22Rv1 (cell line): ENCODE measurements around the gene AP3M1.

ENCODE experiments used
- ZFX ChIP-seq: fragments of 450-650 bp; IDR thresholded peaks from 2 replicates; pipeline ENCODE4 v1.6.1; 2017; ENCODE audit warnings: antibody characterized with exemption, borderline replicate concordance
- TF ChIP-seq, protein P1 (sequence below): fragments of 450-650 bp; IDR thresholded peaks from 2 replicates; pipeline ENCODE4 v1.5.1; 2017; ENCODE audit warnings: mild to moderate bottlenecking

DNA sequence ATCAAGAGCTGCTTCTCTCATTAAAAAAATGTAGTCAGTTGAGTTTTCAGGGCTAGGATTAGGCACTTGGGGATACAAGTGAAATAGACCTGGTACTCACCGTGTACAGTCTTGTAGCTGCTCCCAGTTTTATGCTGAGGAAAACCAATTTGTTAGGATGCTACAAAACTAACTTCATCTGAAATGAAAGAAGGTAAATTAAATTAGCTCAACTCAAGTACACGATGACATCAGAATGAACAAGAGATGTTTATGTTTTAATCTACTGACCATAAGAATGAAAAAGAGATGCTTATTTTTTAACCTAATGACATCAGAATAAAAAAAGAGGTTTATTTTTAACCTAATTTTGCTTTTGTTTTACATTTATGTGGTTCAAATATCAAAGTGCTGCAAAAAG is 73.7 kb downstream of the AP3M1 start:
- TF ChIP-seq, protein P1, sequence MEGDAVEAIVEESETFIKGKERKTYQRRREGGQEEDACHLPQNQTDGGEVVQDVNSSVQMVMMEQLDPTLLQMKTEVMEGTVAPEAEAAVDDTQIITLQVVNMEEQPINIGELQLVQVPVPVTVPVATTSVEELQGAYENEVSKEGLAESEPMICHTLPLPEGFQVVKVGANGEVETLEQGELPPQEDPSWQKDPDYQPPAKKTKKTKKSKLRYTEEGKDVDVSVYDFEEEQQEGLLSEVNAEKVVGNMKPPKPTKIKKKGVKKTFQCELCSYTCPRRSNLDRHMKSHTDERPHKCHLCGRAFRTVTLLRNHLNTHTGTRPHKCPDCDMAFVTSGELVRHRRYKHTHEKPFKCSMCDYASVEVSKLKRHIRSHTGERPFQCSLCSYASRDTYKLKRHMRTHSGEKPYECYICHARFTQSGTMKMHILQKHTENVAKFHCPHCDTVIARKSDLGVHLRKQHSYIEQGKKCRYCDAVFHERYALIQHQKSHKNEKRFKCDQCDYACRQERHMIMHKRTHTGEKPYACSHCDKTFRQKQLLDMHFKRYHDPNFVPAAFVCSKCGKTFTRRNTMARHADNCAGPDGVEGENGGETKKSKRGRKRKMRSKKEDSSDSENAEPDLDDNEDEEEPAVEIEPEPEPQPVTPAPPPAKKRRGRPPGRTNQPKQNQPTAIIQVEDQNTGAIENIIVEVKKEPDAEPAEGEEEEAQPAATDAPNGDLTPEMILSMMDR, result no peak
- no peak for TF ChIP-seq ZFX
